Measurements from ENCODE around the gene DIAPH3.
"Not testable (repeated sequence)": the region's sequence is repeated elsewhere in the genome, so short reads cannot be mapped to it uniquely, and the experiment has no call there.

The DIAPH3 gene

DNA sequence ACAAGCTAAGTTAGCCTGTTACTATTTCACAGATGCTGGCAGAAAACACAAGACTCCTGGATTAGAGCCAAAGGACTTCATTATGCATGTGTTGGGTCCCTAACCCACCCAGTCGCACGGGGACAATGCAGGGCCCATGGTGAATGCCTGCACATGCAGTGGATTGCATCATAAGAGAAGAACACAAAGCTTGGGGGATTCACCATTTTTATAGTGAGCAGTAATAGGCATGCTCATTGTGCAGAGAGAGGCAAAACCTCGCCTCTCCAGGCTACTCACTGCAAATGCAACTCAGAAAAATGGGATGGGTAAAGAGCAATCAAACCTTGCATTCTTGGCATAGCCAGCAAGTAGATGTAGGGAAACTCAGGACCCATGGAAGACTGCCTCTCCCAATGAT, 115.8 kb downstream of the DIAPH3 start:
- Mint-ChIP-seq H3K4me1 (no peaks in the 10 kb centered on the region), H3K4me3 (no peak overlapping the region), H3K27me3 (ENCODE audit: low read depth, poor library complexity) (no peaks in the 10 kb centered on the region), H3K27ac (no peak overlapping the region), H3K36me3 (ENCODE audit: low read depth) (peaks cover 22% of the 10 kb centered on the region), H3K9me3 (peaks cover 4% of the 10 kb centered on the region)
- DNase-seq = no peak
- TF ChIP-seq, protein P1, sequence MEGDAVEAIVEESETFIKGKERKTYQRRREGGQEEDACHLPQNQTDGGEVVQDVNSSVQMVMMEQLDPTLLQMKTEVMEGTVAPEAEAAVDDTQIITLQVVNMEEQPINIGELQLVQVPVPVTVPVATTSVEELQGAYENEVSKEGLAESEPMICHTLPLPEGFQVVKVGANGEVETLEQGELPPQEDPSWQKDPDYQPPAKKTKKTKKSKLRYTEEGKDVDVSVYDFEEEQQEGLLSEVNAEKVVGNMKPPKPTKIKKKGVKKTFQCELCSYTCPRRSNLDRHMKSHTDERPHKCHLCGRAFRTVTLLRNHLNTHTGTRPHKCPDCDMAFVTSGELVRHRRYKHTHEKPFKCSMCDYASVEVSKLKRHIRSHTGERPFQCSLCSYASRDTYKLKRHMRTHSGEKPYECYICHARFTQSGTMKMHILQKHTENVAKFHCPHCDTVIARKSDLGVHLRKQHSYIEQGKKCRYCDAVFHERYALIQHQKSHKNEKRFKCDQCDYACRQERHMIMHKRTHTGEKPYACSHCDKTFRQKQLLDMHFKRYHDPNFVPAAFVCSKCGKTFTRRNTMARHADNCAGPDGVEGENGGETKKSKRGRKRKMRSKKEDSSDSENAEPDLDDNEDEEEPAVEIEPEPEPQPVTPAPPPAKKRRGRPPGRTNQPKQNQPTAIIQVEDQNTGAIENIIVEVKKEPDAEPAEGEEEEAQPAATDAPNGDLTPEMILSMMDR (IDR thresholded peaks at IDR 0.05) = no peak

DNA sequence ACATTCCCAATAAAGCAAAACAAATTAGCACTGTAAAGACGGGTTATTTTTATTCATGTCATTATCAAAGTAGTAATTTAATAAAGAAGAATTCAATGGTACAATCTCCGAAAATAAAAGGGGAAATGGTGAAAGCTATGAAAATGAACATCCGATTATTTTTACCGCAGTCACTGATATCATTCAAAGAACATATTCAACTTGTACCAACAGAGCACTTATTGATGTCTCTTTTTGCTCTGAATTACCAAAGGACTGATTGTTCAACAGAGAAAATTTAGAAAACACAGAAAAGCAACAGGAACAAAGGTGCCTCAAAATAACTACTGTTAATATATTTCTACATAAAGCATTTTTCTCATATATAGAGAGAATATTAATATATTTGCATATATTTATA, 119.4 kb downstream of the DIAPH3 start:
- Mint-ChIP-seq H3K36me3 (ENCODE audit: low read depth) (peaks cover 22% of the 10 kb centered on the region), H3K27me3 (ENCODE audit: low read depth, poor library complexity) (no peaks in the 10 kb centered on the region), H3K4me1 (no peaks in the 10 kb centered on the region), H3K4me3 (no peak overlapping the region), H3K9me3 (peaks cover 4% of the 10 kb centered on the region), H3K27ac (no peak overlapping the region)
- TF ChIP-seq, protein P1 (IDR thresholded peaks at IDR 0.05) = no peak
- no peak for DNase-seq

DNA sequence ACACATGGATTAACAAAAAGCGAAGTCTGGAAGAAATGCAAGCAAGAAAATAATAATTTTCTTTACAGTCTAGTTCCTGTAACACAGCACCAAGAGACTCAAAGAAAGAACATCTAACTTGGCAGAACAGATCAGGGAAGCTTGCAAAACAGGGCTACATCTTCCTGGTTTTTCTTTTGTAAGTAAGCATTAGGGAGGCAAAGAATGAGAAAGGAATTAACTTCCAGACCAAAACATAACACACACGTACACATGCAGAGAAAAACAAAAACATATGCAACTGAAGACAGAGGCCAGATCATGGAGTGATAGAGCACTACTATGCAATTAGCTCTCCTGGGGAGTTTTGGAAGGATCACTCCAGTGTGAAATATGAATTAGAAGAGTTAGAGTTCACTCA, 120.5 kb downstream of the DIAPH3 start:
- peaks cover 22% of the 10 kb centered on the region for H3K36me3 Mint-ChIP-seq (ENCODE audit: low read depth)

DNA sequence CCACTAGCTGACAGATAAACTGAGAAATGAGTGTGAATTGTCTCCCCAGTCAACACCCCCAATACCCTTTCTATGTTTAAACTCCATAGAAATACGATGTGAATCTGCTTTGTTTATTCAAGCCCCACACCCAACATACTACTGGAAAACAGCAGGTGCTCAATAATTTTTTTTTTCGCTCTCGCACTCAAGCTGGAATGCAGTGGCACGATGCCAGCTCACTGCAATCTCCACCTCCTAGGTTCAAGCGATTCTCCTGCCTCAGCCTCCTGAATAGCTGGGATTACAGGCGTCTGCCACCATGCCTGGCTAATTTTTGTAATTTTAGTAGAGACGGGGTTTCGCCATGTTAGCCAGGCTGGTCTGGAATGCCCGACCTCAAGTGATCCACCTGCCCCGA, 123.1 kb downstream of the DIAPH3 start:
- H3K4me3 Mint-ChIP-seq; DNase-seq; H3K4me1 Mint-ChIP-seq; H3K27me3 Mint-ChIP-seq (ENCODE audit: low read depth, poor library complexity); H3K9me3 Mint-ChIP-seq; H3K27ac Mint-ChIP-seq: not testable (repeated sequence)
- peaks cover 12% of the 10 kb centered on the region for H3K36me3 Mint-ChIP-seq (ENCODE audit: low read depth)

More for the DNA sequence above, 120.5 kb downstream of the DIAPH3 start:
- H3K27ac Mint-ChIP-seq = no peak overlapping the region
- no peak overlapping the region for H3K4me3 Mint-ChIP-seq
- TF ChIP-seq, protein P1 (IDR thresholded peaks at IDR 0.05) = no peak
- peaks cover 4% of the 10 kb centered on the region for H3K9me3 Mint-ChIP-seq
- H3K27me3 Mint-ChIP-seq (ENCODE audit: low read depth, poor library complexity) = no peaks in the 10 kb centered on the region
- H3K4me1 Mint-ChIP-seq = no peaks in the 10 kb centered on the region
- DNase-seq = no peak

DNA sequence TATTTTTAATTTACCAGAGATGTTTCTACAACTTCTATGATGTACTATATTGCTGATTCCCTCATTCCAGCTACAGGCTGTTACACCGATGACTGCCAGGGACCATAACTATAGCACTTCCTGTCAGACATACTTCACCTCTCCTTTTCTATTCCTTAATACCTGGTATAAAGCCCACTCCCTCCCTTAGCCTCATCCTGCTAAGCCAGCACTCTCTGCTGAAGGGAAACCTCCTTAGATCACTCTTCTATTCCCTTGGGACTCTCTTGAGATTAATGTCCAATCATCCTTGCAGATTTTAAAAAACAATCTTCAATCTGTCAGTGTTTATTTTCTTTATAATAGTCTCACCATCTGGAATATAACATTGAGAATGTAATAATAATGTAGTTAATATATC, 127.9 kb downstream of the DIAPH3 start:
- H3K36me3 Mint-ChIP-seq (ENCODE audit: low read depth) = peaks cover 23% of the 10 kb centered on the region
- H3K4me3 Mint-ChIP-seq = no peak overlapping the region
- H3K27ac Mint-ChIP-seq = peak overlapping the region; percentile 7
- no peak for DNase-seq
- TF ChIP-seq, protein P1 (IDR thresholded peaks at IDR 0.05) = no peak
- peaks cover 10% of the 10 kb centered on the region for H3K4me1 Mint-ChIP-seq
- H3K9me3 Mint-ChIP-seq = no peaks in the 10 kb centered on the region
- H3K27me3 Mint-ChIP-seq (ENCODE audit: low read depth, poor library complexity) = peaks cover 2% of the 10 kb centered on the region

DNA sequence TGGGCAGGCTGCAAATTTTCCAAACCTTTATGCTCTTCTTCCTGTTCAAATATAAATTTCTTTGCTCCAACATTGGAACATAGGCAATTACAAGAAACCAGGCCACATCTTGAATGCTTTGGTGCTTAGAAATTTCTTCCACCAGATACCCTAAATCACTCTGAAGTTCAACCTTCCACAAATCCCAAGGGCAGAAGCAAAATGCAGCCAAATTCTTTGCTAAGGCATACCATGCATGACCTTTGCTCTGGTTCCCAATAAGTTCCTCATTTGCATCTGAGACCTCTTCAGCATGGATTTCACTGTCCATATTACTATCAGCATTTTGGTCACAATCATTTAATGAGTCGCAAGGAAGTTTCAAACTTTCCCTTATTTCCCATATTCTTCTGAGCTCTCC, 130.9 kb downstream of the DIAPH3 start:
- Mint-ChIP-seq H3K27ac (no peak overlapping the region), H3K27me3 (ENCODE audit: low read depth, poor library complexity) (peaks cover 2% of the 10 kb centered on the region), H3K36me3 (ENCODE audit: low read depth) (peaks cover 24% of the 10 kb centered on the region), H3K9me3 (no peaks in the 10 kb centered on the region), H3K4me3 (no peak overlapping the region), H3K4me1 (peaks cover 10% of the 10 kb centered on the region)
- TF ChIP-seq, protein P1 (IDR thresholded peaks at IDR 0.05) = no peak
- DNase-seq = no peak
